Mononuclear cell (primary cell): ENCODE results near the gene GRB10. TPM values are rescaled to one million over a fixed set of nuclear protein-coding genes. Genes with fewer than 3 reads are reported as not detected.
"Not testable (repeated sequence)": the region's sequence is repeated elsewhere in the genome, so short reads cannot be mapped to it uniquely, and the experiment has no call there.

Source experiments
- H3K27me3 ChIP-seq: 2 replicates; pipeline ENCODE4 v1.6.0; 2011; ENCODE audit warnings: low read length, control low read depth; ENCODE audit not compliant: insufficient read depth
- H3K4me1 ChIP-seq: 2 replicates; pipeline ENCODE4 v1.5.1; 2011; ENCODE audit warnings: mild to moderate bottlenecking, low read length, control low read depth; ENCODE audit not compliant: insufficient read depth
- H3K4me3 ChIP-seq: 2 replicates; pipeline ENCODE4 v1.5.1; 2011; ENCODE audit warnings: mild to moderate bottlenecking, low read length, moderate library complexity
- H3K9me3 ChIP-seq: 2 replicates; pipeline ENCODE4 v1.5.1; 2011; ENCODE audit warnings: low read depth, mild to moderate bottlenecking, control low read depth, low read length
- total RNA-seq: library from RNA; depleted of rRNA; stranded (reverse); fragments of >200 nt; gene quantifications from one replicate; pipeline ENCODE4 v1.2.3, GENCODE V29; 2012

The GRB10 gene
- total RNA-seq, 1 donor = 3.7 TPM

DNA sequence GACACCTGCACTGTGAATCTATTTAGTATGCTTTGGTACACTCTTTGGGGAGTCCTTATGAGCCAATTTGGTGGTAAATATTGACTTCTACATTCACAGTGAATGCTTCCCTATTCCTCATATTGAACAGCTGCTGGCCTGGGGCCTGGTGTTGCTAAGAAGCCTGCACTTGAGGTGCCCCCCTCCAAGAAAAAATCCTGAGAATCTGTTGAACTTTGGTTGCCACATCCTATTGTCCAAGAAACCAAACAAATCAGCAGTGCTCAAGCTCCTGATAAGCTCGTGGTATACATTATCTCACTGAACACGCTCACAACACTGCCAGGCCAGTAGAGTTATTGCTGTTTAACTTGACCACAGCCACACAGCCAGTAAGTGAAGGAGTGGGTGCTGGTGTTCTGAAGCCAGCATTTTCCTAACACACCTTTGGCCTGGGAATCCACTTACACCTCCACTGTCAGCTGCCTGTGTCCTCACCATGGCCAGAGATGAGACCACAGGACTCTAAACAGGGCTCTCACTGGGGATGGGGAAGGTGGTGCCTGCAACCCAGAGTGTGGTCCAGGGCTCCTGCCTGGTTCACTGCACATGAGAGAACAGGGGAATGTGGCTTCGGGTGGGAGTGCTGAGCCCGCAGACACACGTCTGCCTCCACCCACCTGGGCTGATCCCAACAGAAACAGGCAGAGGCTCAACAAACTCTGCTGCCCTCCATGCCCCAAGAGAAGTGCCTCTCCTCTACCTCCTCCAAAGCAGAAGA is 224.2 kb downstream of the GRB10 start:
- Histone ChIP-seq H3K27me3 (no peaks in the 10 kb centered on the region), H3K4me1 (no peaks in the 10 kb centered on the region), H3K4me3 (no peak overlapping the region), H3K9me3 (no peaks in the 10 kb centered on the region)

DNA sequence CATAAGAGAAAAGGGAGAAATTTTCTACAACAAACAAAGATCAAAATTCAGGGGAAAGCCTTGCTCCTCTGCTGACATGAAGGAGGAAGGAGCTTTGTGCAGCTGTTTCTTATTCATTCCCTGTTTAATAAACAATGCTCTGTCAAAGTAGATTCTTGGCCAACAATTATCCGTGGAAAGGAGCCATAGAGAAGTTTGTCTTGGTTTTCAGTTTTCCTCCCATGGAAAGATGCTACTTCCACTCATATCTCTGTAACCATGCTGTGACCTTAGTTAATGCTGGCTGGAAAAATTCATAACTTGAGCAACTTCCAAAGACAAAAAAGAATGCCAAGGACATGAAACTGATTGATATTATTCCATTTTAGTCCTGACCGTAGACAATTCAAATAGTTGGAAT is 225.6 kb downstream of the GRB10 start:
- no peaks in the 10 kb centered on the region for H3K27me3 ChIP-seq
- H3K4me3 ChIP-seq = no peak overlapping the region

DNA sequence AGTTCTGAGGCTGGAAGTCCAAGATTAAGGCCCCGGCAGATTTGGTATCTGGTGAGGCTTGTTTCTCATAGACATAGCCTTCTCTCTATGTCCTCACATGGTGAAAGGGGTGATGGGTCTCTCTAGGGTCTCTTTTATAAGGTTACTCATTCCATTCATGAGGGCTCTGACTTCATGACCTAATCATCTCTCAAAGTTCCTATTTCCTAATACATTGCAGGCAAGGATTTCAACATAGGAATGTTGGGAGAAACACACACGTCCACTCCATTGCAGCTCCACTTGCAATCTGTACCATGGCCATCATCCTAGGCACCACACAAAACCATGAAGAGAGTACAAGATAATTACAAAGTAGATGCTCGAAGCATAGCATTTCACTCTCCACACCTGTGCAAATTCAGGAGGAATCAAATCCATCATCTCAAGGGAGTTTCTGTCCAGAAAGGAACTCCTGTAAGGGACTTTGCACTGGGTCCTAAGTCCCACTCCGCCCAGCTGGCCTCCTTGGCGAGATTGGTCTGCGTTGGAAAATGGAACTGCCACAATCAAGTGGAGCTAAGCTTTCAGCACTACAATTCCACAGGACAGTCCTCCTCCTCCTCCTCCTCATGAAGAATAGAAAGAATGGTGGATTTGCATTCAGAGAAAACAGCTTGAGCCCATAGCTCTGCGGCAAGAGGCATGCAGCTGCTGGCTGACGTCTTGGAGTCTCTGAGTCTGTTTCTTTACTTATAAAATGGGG is 226.3 kb downstream of the GRB10 start:
- Histone ChIP-seq H3K4me3 (no peak overlapping the region), H3K4me1 (no peaks in the 10 kb centered on the region), H3K9me3 (no peaks in the 10 kb centered on the region)

More for the DNA sequence above, 225.6 kb downstream of the GRB10 start:
- H3K4me1 ChIP-seq = no peaks in the 10 kb centered on the region
- no peaks in the 10 kb centered on the region for H3K9me3 ChIP-seq

DNA sequence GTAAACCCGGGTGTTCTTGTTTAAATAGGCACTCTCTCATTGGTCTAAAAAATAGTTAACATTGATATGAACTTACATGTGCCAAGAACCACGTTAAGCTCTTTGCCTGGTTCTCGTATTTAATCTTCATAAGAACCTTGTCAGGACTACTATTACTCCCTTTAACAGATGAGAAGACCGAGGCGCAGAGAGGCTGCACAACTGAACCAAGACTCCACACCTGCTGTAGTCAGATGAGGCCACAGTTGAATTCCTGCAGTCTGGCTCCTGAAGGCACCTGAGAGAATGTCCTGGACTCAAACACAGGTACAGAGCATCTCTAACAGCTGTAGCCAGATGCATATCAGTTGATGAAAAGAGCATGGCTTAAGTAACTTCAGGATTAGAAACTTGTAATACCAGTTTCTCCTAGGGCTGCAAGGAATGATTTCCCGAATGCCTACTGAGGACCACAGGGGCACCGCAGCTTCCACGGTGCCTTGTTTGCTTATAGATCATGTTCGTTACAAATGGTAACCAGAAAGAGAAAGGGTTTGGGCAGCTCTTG is 227.0 kb downstream of the GRB10 start:
- Histone ChIP-seq H3K4me3 (no peak overlapping the region), H3K4me1 (no peaks in the 10 kb centered on the region), H3K27me3 (no peaks in the 10 kb centered on the region), H3K9me3 (no peaks in the 10 kb centered on the region)

More for the DNA sequence above, 226.3 kb downstream of the GRB10 start:
- H3K27me3 ChIP-seq = no peaks in the 10 kb centered on the region

DNA sequence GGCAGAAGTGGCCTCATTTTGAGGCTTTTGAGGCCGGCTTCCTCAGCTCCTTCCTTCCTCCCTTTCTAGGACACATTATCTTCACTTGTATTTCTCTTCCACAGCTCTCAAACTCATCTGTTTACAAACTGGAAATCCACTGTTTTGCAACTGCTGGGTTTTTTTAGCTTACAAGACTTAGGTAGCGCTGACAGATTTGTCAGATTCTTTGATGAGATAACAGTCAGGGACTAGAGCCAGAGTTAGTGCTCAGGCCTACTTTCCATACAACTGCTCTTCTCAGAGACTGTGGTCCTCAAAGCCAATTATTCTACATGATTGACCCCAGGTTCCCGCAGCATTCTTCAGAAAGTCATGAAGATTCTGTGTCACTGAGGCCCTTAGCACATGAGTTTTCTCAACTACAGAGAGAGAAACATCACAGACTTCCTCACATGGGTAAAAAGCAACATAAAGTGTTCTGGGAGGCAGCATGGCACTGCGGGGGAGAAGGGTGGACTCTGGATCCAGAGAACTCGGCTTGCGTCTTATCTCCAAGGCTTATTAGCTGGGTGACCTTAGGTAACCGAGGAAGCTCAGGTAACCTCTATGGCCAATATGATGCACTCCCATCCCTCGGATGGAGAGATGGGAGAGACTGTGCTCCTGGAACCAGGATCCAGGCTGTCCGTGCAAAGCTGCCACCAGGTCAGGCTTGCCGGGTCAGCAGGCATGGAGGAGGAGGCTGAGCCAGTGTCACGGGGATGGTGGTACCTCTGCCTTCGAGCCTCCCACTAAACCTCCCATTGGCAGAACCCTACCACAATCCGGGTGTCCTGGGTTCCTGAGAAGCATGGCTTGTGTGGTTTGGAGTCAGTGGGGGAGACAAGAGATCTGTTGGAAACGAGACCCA is 228.0 kb downstream of the GRB10 start:
- Histone ChIP-seq H3K4me1 (no peaks in the 10 kb centered on the region), H3K4me3 (no peak overlapping the region), H3K9me3 (no peaks in the 10 kb centered on the region), H3K27me3 (no peaks in the 10 kb centered on the region)

DNA sequence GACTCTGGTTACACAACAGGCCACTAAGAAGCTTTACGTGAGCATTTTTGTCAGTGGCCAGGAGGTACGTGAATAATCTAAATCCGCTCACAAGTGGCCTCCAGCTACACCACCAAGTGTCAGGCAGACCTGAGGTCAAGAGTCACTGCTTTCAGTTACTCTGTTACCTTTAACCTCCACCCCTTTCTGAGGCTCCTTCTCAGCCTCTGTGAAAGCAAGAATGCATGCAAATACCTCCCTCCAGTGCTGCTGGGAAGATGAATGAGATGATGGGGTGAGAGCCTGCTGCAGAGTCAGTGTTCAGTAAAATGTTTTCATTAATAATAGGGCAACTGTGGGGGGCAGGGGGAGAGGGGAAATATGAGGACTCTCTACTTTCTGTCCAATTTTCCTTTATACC is 228.7 kb downstream of the GRB10 start:
- no peaks in the 10 kb centered on the region for H3K4me1 ChIP-seq
- no peaks in the 10 kb centered on the region for H3K27me3 ChIP-seq
- no peak overlapping the region for H3K4me3 ChIP-seq
- no peaks in the 10 kb centered on the region for H3K9me3 ChIP-seq

DNA sequence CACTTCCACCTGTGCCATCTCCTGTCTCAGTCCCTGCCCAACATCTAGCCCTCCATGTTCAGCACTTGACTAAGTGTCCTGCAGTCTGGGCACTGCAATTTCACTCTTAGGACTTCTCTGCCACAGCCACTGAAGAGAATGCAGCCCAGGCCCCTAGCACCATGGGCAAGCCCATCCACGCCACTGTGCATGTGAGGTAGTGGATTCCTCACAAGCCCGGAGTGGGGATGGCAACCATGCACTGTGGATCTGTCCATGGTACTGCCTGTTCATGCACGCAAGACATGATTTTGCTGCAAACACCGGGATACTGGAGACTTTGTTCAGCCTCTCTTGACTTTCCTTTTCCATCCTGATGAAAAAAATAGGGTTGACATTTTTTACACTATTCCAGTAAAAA is 229.8 kb downstream of the GRB10 start:
- H3K4me1 ChIP-seq = no peaks in the 10 kb centered on the region
- H3K9me3 ChIP-seq = no peaks in the 10 kb centered on the region
- H3K4me3 ChIP-seq = no peak overlapping the region
- H3K27me3 ChIP-seq = no peaks in the 10 kb centered on the region

DNA sequence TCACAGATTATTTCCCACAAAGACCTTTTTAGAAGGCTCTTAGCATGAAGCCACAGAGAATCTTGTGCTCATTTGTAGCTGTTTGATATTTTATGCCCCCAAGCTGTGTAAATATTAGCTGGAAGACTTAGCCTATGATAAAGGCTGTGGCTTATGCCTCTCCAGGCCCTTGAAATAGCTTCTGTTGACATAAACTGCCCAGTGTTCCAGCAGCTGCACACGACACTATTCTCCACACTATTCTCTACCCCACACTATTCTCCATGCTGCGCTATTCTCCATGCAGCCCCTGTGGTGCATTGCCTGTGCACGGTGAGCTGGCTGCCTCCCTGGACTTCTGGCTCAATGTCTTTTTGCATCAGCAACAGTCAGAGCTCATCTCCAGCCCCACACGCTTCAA is 230.6 kb downstream of the GRB10 start:
- no peaks in the 10 kb centered on the region for H3K9me3 ChIP-seq
- no peaks in the 10 kb centered on the region for H3K4me1 ChIP-seq
- H3K27me3 ChIP-seq = no peaks in the 10 kb centered on the region
- no peak overlapping the region for H3K4me3 ChIP-seq

DNA sequence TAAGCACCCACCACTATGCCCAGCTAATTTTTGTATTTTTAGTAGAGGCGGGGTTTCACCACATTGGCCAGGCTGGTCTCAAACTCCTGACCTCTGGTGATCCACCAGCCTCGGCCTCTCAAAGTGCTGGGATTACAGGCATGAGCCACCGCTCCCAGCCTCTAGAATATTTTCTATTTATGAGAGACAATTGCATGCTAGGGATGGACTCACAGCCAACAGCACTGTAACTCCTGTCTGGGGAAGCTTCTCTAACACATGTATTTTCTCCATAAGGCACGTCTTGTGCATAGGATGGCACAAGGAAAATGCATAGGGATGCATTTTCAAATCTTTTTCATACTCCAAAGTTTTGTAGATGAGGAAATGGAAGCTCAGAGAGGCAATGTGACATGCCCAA is 237.1 kb downstream of the GRB10 start:
- H3K9me3 ChIP-seq, H3K4me3 ChIP-seq, H3K4me1 ChIP-seq, H3K27me3 ChIP-seq: not testable (repeated sequence)

DNA sequence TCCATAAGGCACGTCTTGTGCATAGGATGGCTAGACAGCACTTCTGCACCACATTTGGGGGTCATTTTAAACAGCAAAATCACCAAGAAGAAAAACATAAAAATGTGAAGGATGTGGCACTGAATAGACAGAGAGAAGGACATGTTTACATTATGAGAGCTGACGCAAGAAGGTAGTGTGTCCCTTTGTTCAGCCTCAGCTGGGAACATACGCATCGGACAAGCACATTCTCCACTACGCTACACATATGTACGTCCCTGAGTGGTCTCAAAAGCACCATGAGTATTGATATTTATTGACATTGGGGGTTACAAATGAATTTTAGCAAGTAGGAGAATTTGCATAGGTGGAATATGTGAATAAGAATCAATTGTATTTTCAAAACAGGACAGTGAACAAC is 237.7 kb downstream of the GRB10 start:
- Histone ChIP-seq H3K27me3 (no peaks in the 10 kb centered on the region), H3K4me1 (no peaks in the 10 kb centered on the region), H3K9me3 (no peaks in the 10 kb centered on the region), H3K4me3 (no peak overlapping the region)

DNA sequence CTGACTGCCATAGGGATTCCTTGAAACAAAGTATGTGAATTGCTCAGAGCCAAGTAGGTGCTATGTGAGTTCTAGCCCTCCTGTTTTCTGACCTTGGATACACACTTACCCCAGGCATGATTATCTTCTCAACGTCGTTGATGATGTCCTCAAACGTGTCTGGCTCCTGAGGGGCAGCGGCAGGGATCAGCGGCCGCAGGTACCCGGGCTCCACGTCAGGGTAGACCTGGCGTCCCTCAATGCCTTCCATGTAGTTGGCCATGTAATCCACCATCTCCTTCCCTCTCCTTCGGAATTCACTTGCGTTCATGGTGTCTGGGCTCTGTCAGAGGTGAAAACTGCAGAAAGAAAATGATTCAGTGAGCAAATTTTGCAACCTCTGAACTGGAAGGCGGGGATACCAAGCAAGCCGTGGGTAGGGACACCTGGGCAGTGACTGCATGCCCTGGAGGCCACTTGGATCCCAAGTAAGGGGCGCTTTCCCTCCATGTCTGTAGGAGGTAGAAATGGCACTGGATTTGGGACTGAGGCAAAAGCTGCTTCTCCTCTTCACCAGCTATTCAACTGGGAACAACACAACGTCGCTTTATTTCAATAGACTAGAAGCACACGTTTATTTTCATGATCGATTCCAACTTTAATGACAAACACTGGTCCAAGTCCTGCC is 238.8 kb downstream of the GRB10 start:
- Histone ChIP-seq H3K27me3 (no peaks in the 10 kb centered on the region), H3K4me3 (no peak overlapping the region), H3K4me1 (no peaks in the 10 kb centered on the region), H3K9me3 (no peaks in the 10 kb centered on the region)

DNA sequence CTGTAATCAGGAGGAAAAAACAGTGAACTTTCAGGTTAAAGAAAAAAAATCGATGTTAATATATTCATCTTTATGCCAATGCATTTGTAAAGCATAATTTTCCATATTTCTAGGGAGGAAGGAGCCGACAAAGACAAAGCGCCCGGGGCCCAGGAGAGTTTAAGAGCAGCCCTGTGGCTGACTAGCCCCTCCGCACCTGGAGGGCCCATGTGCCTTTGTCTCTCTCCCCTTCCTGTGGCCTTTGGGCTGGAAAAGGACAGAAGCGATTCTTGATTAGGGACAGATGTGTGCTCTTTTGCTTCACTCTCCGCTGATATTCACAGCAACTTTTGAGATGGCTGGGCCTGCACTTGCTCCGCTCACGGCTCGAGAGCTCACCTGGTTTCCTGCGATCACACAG is 240.6 kb downstream of the GRB10 start:
- Histone ChIP-seq H3K9me3 (no peaks in the 10 kb centered on the region), H3K4me1 (no peaks in the 10 kb centered on the region), H3K4me3 (no peak overlapping the region), H3K27me3 (no peaks in the 10 kb centered on the region)

DNA sequence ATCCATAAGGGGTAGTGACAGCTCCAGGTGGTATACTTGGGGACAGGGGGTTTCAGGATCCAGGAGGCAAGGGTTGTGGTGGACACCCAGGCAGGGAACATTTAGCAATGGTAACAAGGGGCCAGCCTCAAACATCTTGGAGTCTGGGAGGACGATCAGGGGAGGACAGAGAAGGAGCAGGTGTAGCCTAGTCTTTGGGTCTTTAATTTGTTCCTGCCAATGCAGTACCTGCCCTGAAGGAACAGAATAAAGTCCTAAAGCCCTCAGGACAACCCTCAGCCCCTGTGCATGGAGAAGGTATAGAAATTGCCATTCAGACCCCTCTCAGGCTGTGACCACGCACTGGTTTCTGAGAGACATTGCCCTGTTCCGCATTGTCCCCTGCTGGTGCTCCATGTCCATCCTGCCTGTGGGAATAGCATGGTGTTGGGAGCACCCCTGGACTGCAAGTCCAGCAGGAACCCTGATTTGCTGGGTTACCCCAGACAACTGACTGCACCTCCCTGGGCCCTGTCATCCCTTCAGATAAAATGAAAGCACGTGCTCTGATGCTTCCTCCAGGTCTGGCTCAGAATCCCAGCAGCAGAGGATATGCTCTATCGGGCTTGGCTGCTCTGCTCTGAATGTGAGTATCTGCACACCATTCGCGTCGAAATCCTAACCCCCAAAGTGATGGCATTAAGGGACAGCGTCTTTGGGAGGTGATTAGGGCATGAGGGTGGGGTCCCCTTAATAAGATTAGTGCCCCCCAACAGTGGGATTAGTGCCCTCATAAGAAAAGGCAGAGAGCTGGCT is 241.7 kb downstream of the GRB10 start:
- Histone ChIP-seq H3K9me3 (no peaks in the 10 kb centered on the region), H3K4me1 (no peaks in the 10 kb centered on the region), H3K27me3 (no peaks in the 10 kb centered on the region), H3K4me3 (no peak overlapping the region)
